COLO829 (cell line): ENCODE results near the gene CACNA1E.
"Not testable (repeated sequence)": the region's sequence is repeated elsewhere in the genome, so short reads cannot be mapped to it uniquely, and the experiment has no call there.

Experiments used
- DNase-seq: peaks from one replicate; pipeline ENCODE4 v3.0.0; 2012; ENCODE audit warnings: low spot score

CACNA1E gene

DNA sequence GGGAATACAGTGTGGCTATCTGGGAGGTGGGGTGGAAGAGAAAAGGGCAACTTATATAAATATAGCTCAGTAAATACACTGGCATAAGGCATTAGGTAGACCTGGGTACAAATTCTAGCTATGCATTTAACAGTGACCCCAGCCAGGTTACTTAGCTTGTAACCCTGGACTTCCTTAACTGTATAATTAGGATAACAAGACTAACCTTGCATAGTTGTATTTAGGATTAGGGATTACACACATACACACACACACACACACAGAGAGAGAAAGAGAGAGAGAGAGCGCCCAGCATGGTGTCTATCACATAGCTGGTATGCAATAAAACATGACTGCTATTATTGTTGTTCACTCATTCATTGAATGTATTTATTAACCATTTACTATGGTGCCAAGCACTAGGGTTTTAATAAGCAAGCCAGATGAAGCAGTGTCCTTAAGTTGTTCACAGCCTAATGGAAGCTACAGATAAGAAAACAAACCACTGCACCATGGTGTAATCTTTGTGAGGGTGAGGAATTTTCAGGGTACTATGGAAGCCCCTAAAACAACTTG lies 326.8 kb downstream of the CACNA1E start:
- no peak for DNase-seq

DNA sequence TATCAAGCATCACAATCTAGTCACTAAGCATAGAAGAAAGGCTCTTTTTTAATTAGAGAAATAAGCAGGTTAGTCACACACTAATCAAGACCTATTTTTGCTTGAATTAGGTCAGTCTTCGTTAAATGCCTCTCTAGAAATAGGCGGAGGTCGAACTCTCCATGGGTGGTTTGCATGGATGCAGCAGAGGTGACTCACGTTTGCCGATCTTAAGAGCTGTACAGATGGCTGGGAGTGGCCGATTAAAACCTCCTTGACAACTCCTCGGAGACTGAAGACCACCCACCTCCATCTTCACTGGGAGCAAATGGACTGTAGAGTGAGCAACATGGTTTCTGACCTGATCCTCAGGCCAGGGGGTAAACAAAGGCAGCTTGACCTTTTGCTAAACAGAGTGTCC lies 328.9 kb downstream of the CACNA1E start:
- DNase-seq: no peak

DNA sequence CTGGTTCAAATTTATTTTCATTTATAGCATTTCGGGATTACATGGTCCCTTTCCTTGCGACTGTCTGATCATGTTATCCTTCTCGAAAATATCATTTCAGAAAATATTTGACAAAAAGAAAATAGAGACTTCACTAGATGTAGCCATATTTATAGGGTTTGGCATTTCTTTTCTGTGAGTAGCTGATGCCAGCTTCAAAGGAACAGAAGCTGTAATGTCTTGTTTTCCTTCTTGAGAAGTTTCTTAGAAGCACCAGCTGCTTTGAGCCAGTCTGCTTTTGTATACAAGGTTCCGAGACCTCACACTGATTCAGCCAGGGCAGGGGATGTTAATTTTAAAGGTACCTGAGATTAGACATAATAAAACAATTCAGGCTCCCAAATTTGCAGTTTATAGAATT lies 329.9 kb downstream of the CACNA1E start:
- DNase-seq: no peak

DNA sequence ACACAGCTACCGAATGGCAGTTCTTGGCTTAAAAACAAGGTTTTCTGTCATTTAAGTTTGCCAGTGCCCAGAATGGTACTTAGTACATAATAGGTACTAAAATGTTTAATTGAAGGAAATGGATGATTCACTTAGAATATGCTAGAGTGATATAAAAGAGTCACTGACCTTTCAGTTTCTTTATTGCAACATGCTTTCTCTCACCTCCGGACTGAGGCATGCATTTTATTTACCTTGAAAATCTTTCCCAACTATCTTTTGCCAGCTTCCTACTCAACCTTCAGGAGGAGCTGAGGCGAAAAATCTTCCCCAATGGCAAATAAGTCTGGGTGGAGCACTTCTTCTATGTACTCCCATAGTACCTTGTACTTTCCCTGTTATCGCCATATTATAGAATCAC lies 333.3 kb downstream of the CACNA1E start:
- no peak for DNase-seq

DNA sequence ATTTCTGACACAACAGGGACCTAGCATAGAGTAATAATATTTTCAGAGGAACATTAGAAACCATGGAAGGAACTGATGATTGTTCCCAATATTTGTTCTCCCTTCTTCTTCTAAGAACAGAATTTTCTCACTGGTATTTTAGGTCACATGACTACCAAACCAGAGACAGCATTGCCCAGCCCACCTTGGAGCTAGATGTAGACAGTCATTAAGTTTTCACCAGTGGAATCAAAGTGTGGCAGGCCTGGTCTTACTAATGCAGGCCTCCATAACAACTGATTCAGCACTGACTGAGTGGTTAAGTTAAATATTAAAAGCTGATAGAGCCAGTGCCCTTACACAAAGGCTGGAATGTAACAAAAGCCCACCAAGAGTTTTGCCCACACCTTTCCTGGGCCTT lies 333.8 kb downstream of the CACNA1E start:
- no peak for DNase-seq

DNA sequence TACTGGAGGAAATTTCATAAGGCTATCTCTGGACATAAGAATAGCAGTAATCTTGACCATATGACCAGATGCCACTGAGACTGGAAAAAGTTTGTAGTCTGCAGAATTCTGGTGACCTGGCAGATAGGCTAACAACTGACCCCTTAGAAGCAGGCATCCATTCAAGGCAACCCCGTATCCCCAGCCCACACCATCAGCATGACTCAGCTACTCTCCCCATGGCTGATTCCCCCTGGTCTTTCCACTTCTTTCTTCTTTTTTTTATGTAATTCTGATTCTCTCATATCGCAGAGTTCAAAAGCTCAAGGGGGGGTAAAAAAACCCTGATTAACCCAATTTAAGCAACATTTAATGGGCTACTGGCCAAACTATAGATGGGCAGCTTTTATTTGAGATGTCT lies 335.1 kb downstream of the CACNA1E start:
- DNase-seq: no peak

DNA sequence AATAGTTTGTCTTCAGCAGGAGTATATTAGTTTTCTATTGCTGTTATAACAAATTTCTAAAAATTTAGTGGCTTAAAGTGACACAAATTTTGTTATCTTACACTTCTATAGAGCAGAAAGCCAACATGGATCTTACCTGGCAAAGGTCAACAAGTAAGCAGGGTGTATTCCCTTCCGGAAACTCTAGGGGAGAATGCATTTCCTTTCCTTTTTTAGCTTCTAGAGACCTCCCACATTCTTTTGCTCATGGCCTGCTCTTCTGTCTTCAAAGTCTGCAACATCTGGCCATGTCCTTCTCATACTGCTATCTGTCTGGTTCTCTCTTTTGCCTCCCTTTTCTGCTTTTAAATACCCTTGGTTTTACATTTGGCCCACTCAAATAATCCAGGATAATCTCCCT lies 335.6 kb downstream of the CACNA1E start:
- no peak for DNase-seq

DNA sequence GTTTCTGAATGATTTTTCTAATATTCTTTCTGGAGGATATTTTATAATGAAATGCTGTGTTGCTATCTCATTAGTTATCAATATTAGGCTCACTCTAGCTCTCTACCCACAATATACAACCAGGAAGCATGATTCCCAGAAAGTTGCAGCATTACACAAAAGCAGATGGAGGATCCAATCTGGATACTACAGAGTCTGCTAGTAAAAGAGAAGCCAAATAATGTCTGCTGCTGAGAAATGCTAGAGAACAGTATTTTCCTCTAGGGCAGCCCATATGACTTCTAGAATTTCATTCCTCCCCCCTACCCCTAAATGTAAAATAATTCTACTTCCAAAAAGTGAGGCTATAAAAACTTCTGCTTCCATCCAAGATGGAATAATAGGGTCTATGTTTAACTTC lies 338.4 kb downstream of the CACNA1E start:
- DNase-seq: no peak

DNA sequence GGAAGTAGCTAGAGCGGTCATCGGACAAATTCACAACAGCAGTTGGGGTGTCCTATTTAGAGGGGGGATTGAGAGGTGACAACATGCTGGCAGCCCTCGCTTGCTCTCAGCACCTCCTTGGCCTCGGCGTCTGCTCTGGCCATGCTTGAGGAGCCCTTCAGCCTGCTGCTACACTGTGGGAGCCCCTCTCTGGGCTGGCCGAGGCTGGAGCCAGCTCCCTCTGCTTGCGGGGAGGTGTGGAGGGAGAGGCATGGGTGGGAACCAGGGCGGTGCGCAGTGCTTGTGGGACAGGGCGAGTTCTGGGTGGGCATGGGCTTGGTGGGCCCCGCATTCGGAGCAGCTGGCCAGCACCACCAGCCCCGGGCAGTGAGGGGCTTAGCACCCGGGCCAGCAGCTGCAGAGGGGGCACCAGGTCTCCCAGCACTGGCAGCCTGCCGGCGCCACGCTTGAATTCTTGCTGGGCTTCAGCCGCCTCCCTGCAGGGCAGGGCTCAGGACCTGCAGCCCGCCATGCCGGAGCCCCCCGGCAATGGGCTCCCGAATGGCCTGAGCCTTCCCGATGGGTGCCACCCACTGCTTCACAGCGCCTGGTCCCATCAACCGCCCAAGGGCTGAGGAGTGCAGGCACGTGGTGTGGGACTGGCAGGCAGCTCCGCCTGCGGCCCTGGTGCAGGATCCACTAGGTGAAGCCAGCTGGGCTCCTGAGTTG lies 349.0 kb downstream of the CACNA1E start:
- not testable (repeated sequence) for DNase-seq

DNA sequence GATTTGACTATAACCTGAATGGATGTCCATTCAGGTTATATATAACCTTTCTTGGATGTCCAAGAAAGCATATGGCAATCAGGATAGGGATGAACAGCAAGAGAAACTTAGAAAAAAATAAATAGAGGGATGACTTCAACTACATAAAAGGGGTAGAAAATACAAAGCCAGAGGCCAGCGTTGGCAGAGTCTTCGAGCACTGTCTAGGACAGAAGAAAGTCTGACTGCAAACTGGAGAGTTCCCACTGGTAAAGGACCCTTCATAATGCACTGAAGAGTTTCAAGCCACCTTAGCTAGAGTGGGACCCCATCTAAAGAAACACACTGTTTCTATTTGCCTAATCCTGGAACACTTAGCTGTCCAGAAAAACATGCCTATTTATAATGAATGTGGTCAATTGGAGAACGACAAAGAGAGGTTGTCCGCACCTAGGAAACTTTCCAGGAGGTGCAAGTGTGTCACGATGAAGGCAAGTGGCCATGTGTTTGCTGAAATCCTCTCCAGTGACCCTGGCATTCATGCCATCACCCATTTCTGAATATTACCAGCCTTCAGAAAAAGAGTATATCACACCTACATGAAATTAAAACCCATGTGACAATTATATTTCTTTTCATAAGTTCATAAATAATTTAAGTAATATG lies 362.8 kb downstream of the CACNA1E start:
- no peak for DNase-seq

DNA sequence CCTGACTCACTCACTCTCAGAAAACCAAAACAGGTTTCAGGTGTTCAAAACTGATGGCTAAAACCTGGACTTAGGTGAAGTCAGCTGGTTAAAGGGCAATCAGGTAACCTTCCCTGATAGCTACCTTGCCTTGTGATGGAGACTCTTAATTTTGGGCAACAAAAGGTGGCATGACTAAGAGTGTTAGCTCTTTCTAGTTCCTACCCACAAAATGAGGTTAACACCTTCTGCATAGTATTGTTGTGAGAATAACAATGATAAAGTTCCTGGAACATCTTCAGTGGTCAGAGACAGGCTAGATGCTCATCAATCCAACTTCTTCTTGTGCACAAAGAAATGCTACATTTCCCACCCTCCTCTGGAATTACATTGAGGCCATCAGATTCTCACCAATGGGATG lies 363.4 kb downstream of the CACNA1E start:
- no peak for DNase-seq

DNA sequence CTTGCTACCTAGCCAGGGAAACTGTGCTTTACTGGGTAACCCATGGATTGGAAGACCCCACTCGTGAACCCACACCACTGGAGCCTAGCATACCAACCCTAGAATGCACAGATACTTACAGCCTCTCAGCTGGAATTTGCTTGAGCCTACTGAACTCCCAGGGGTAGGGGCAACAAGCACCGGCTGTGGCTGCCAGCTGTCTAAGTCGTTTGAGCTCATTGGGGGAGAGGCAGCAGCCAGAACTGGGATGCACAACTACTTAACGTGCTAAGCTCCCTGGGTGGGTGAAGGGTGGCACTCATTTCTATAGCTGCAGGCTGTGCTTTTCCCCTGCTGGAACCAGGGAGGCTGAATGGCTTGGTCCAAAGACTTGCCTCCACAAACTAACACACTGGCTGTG lies 365.8 kb downstream of the CACNA1E start:
- DNase-seq: no peak

DNA sequence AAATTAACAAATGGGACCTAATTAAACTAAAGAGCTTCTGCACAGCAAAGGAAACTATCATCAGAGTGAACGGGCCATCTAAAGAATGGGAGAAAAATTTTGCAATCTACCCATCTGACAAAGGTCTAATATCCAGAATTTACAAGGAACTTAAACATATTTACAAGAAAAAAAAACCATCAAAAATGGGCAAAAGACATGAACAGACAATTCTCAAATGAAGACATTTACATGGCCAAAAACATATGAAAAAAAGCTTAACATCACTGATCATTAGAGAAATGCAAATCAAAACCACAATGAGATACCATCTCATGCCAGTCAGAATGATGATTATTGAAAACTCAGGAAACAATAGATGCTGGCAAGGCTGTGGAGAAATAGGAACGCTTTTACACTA lies 370.9 kb downstream of the CACNA1E start:
- DNase-seq: not testable (repeated sequence)

DNA sequence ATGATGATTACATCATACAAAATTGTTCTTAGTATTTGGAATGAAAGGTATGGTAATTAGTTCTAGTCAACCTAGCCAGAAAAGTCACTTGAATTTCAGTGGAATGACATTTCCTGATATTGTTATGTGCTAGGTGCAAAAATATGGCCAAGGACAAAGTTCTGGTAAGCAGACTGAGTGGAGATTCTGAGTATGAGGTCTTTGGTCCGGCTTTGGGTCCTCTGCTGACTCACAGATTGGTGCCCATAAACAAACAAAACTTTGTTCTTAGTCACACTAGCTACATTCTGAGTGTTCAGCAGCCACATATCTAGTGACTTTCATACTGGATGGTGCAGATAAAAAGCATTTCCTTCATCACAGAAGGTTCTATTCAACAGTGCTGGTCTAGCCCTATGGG lies 372.1 kb downstream of the CACNA1E start:
- no peak for DNase-seq
